B cell (primary cell): ENCODE data around the gene CELF2.

Source experiments
- EZH2 ChIP-seq: IDR thresholded peaks from 2 replicates; pipeline ENCODE4 v1.6.1; 2012; ENCODE audit warnings: borderline replicate concordance, low read depth, mild to moderate bottlenecking, moderate library complexity, low read length; ENCODE audit not compliant: insufficient read depth, poor library complexity, severe bottlenecking
- TF ChIP-seq, protein P1 (sequence below): fragments of 200-600 bp; IDR thresholded peaks from one replicate; pipeline ENCODE4 v1.8.0; 2022; ENCODE audit warnings: antibody characterized with exemption, mild to moderate bottlenecking

DNA sequence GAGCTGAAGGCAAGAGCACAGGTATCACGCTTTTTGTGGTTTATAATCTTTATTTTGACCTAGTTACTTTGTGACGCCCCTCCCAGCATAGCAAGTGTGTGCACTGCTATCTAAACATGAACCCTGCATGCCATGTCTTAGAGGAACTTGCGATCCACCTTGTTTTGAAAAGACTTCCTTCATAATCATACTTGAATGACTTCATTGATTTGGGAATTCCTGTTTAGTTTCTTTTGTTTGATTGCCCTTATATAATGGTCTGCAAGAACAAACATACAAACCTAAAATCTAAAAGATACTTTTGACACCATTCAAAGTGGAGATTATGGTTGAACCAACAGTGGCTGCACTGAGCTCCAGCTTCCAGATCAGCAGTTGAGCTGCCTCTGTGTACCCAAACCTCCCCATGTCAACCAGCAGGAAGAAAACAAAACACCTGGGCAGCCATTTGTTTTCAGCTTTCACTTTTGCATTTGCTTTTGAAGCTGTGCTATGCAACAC, 132.6 kb downstream of the CELF2 start:
- TF ChIP-seq, protein P1, sequence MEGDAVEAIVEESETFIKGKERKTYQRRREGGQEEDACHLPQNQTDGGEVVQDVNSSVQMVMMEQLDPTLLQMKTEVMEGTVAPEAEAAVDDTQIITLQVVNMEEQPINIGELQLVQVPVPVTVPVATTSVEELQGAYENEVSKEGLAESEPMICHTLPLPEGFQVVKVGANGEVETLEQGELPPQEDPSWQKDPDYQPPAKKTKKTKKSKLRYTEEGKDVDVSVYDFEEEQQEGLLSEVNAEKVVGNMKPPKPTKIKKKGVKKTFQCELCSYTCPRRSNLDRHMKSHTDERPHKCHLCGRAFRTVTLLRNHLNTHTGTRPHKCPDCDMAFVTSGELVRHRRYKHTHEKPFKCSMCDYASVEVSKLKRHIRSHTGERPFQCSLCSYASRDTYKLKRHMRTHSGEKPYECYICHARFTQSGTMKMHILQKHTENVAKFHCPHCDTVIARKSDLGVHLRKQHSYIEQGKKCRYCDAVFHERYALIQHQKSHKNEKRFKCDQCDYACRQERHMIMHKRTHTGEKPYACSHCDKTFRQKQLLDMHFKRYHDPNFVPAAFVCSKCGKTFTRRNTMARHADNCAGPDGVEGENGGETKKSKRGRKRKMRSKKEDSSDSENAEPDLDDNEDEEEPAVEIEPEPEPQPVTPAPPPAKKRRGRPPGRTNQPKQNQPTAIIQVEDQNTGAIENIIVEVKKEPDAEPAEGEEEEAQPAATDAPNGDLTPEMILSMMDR: no peak
- TF ChIP-seq EZH2: no peak
